VCaP (cell line): ENCODE measurements around the gene IFI27L2.

Experiments used
- H3K27ac ChIP-seq: fragments of 450-650 bp; 2 replicates; pipeline ENCODE4 v1.5.1; 2017
- CTCF ChIP-seq: fragments of 450-650 bp; conservative IDR thresholded peaks from 2 replicates; pipeline ENCODE4 v1.5.1; 2017; ENCODE audit warnings: mild to moderate bottlenecking, moderate library complexity

The IFI27L2 gene

GRCh38 chr14:94100847-94101246, 28.6 kb downstream of the IFI27L2 start:
- TF ChIP-seq CTCF: no peak
- no peak overlapping the region for H3K27ac ChIP-seq

GRCh38 chr14:94099006-94099405, 30.4 kb downstream of the IFI27L2 start:
- no peak for TF ChIP-seq CTCF
- H3K27ac ChIP-seq: no peak overlapping the region

- TF ChIP-seq CTCF: no peak
- H3K27ac ChIP-seq: no peak overlapping the region
These were observed 30.9 kb downstream of the IFI27L2 start for GRCh38 chr14:94098326-94098992.

GRCh38 chr14:94097091-94097490, 32.3 kb downstream of the IFI27L2 start:
- no peak overlapping the region for H3K27ac ChIP-seq
- TF ChIP-seq CTCF: no peak

- no peak overlapping the region for H3K27ac ChIP-seq
- TF ChIP-seq CTCF: no peak
These were observed 36.0 kb downstream of the IFI27L2 start for GRCh38 chr14:94093418-94093817.

- TF ChIP-seq CTCF: no peak
- H3K27ac ChIP-seq: no peak overlapping the region
These were observed 39.9 kb downstream of the IFI27L2 start for GRCh38 chr14:94089479-94089878.

GRCh38 chr14:94088516-94088915, 40.9 kb downstream of the IFI27L2 start:
- TF ChIP-seq CTCF: no peak
- H3K27ac ChIP-seq: no peak overlapping the region
